NCI-H345 (cell line): Measurements from ENCODE around the gene ADAMTSL3.
"Not testable (repeated sequence)": the region's sequence is repeated elsewhere in the genome, so short reads cannot be mapped to it uniquely, and the experiment has no call there.

Experiments
- DNase-seq: peaks from one replicate; lab custom pipeline; 2025; lab: John Stamatoyannopoulos, UW

The ADAMTSL3 gene

GRCh38 chr15:83928878-83929418 lies 275.0 kb downstream of the ADAMTSL3 start:
- no peak for DNase-seq

GRCh38 chr15:83929619-83930018 lies 275.7 kb downstream of the ADAMTSL3 start:
- no peak for DNase-seq

- no peak for DNase-seq
Measured at GRCh38 chr15:83930392-83931212, 276.7 kb downstream of the ADAMTSL3 start.

- no peak for DNase-seq
Measured at GRCh38 chr15:83935774-83936173, 281.9 kb downstream of the ADAMTSL3 start.

GRCh38 chr15:83940136-83940535 lies 286.2 kb downstream of the ADAMTSL3 start:
- DNase-seq = no peak

GRCh38 chr15:83943043-83943442 lies 289.1 kb downstream of the ADAMTSL3 start:
- no peak for DNase-seq

- DNase-seq = no peak
Measured at GRCh38 chr15:83943849-83944404, 290.0 kb downstream of the ADAMTSL3 start.

GRCh38 chr15:83947156-83947555 lies 293.2 kb downstream of the ADAMTSL3 start:
- DNase-seq = no peak

GRCh38 chr15:83954506-83954905 lies 300.6 kb downstream of the ADAMTSL3 start:
- no peak for DNase-seq

- DNase-seq = no peak
Measured at GRCh38 chr15:83955806-83956265, 301.9 kb downstream of the ADAMTSL3 start.

GRCh38 chr15:83956887-83957286 lies 303.0 kb downstream of the ADAMTSL3 start:
- no peak for DNase-seq

- no peak for DNase-seq
Measured at GRCh38 chr15:83959477-83959876, 305.6 kb downstream of the ADAMTSL3 start.

- no peak for DNase-seq
Measured at GRCh38 chr15:83960192-83960829, 306.4 kb downstream of the ADAMTSL3 start.

GRCh38 chr15:83961311-83961710 lies 307.4 kb downstream of the ADAMTSL3 start:
- DNase-seq = no peak

- DNase-seq = not testable (repeated sequence)
Measured at GRCh38 chr15:83964967-83965366, 311.0 kb downstream of the ADAMTSL3 start.

GRCh38 chr15:83970295-83970890 lies 316.5 kb downstream of the ADAMTSL3 start:
- no peak for DNase-seq

- DNase-seq = no peak
Measured at GRCh38 chr15:83971992-83972391, 318.1 kb downstream of the ADAMTSL3 start.

GRCh38 chr15:83973816-83974215 lies 319.9 kb downstream of the ADAMTSL3 start:
- no peak for DNase-seq

GRCh38 chr15:83977992-83978391 lies 324.1 kb downstream of the ADAMTSL3 start:
- no peak for DNase-seq

- DNase-seq = no peak
Measured at GRCh38 chr15:83978588-83978987, 324.7 kb downstream of the ADAMTSL3 start.

GRCh38 chr15:83980637-83981036 lies 326.7 kb downstream of the ADAMTSL3 start:
- no peak for DNase-seq

- no peak for DNase-seq
Measured at GRCh38 chr15:83982748-83983147, 328.8 kb downstream of the ADAMTSL3 start.
